Fibroblast of the conjunctiva (primary cell): ENCODE measurements around the gene VWA3A.
"Not testable (repeated sequence)": the region's sequence is repeated elsewhere in the genome, so short reads cannot be mapped to it uniquely, and the experiment has no call there.

Experiments
- DNase-seq: peaks from one replicate; pipeline ENCODE4 v3.0.0-alpha.2; 2010; ENCODE audit warnings: low read depth

VWA3A gene

DNA sequence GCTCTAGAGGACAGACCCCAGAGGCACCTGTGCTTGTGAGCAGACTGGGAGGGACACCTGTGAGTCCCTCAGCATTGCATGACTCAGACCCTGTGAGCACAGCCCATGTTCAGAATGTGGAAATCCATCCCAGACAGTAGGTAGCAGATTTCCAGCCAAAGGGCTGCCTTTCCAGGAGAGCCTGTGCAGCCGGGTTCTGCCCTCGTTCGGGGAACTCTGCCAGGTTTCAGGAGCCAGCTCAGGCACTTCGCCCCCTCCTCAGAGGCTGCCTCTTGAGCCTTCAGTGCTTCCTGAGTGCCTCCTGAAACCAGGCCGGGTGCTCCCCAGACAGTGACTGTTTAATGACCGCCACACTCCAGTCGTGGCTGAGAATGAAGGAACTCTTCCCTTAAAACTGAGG lies 46.7 kb downstream of the VWA3A start:
- DNase-seq: no peak

DNA sequence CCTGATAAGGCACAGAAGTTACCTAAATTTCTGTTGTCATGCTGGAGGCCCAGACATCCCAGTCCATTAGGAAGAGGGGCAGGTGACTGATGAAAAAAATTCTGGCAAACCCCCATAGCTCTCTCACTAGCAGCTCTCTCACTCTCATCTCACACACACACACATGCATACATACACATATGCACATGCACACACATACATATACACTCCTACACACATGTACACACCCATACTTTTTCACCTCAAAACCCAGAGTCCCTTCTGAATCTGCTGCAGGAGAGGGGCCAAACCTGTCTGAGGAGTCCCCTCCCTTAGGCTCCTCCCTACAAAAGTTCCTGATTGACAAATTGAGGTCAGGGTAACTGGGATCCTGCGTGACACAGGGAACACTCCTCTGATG lies 47.4 kb downstream of the VWA3A start:
- no peak for DNase-seq

DNA sequence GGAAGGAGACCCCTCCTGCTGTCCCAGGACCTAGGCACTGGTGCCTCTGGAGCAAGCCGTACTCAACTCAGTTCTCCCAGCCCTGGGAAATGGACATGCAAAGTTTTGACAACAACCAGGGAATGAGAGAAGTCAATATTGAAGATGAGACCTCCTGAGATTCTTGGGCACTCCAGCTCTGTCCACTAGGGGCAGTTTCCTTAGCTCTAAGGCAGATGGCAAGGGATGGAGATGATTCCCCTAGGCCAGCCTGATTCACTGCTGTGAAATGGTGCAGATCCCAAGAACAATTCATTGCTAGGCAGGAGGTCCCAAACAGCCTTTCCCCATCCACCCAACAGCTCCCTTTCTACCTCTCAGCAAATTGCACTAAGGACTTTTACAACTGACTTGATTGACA lies 49.4 kb downstream of the VWA3A start:
- no peak for DNase-seq

DNA sequence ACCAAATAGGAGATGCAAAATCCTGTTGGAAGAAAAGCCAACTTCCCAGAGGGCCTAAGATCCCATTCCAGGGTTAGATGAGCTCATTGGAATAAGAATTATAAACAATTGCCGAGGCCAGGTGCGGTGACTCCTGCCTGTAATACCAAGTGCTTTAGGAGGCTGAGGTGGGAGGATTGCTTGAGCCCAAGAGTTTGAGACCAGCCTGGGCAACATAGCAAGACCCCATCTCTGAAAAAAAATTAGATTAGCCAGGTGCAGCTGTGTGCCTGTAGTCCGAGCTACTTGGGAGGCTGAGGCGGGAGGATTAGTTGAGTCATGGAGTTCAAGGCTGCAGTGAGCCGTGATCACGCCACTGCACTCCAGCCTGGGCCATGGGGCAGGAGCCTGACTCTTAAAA lies 52.2 kb downstream of the VWA3A start:
- no peak for DNase-seq

DNA sequence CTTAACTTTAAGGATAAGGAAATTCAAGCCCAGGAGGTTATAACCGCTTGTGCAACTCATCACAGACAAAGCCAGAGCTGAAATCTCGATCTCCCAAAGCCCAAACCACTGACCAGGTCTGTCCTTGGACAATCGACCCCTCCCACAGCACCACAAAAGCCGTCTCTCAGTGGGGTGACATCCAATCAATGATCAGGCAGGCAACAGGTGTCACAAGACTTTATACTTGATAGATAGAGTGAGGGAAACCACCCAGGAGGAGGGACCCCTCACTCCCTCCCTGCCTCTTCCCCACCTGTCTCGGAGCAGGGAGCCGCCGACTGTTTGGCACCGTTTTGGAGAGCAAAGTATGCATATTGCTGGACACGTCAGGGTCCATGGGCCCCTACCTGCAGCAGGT lies 55.5 kb downstream of the VWA3A start:
- DNase-seq: no peak

DNA sequence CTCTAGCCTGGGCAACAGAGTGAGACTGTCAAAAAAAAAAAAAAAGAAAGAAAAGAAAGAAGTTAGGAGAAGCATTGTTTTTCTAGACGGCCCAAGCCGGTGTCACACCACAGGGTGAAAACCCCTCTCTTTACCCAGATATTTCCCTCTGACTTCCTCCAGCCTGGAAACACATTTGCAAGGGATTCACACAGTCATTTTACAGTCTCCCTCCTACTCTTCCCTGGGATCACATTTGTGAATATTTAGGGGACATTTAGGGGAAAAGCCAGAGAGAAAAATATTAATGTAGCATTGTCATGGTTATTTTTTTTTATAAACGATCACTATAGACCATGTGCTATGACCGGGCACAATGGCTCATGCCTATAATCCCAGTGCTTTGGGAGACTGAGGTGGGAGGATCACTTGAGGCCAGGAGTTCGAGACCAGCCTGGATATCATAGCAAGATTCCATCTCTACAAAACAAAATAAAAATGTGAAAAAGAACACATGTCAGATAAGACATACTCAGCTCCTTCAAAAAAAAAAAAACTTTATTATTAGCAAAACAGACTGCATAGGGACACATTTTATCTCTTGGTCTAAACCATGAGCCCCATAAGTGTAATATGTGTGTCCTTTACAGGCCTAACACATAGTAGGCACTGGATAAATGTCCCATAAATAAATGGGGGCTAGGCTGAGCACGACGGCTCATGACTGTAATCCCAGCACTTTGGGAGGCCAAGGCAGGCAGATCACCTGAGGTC lies 59.1 kb downstream of the VWA3A start:
- DNase-seq: no peak

DNA sequence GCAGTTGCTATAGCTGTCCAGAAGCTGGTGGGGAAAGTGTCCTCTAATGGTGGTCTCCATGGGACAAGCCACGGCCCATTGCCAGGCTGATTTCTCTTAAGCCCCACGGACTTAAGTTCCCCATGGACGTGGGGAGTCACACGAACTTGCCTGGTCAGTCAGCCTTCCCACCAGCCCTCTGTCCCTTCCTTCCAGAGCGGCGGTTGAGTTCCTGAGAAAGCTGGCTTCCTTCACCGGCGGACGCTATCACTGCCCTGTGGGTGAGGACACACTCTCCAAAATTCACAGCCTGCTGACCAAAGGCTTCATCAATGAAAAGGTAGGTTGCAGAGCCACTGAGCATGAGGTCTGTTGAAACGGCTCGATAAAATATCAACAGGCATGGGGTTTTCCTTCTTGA lies 60.0 kb downstream of the VWA3A start:
- no peak for DNase-seq

DNA sequence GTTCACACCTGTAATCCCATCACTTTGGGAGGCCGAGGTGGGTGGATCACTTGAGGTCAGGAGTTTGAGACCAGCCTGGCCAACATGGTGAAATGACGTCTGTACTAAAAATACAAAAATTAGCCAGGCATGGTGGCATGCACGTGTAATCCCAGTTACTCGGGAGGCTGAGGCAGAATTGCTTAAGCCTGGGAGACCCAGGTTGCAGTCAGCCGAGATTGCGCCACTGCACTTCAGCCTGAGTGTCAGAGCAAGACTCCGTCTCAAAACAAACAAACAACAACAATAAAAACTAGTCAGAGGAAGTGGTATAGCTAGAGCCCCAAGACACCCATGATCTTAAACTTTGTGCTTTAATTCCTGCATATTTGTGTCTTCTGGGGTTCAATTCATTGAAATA lies 60.7 kb downstream of the VWA3A start:
- DNase-seq: not testable (repeated sequence)

DNA sequence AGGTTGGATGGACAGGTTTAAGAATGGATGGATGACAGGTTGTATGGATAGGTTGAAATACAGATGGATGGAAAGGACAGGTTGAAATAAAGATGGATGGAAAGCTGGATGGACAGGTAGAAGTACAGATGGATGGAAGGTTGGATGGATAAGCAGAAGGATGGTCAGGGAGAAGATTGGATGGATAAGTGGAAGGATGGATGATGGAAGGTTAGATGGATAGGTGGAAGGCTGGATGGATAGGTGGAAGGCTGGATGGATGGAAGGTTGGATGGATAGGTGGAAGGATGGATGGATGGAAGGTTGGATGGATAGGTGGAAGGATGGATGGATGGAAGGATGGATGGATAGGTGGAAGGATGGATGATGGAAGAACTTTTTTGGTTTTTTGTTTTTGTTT lies 69.1 kb downstream of the VWA3A start:
- no peak for DNase-seq

DNA sequence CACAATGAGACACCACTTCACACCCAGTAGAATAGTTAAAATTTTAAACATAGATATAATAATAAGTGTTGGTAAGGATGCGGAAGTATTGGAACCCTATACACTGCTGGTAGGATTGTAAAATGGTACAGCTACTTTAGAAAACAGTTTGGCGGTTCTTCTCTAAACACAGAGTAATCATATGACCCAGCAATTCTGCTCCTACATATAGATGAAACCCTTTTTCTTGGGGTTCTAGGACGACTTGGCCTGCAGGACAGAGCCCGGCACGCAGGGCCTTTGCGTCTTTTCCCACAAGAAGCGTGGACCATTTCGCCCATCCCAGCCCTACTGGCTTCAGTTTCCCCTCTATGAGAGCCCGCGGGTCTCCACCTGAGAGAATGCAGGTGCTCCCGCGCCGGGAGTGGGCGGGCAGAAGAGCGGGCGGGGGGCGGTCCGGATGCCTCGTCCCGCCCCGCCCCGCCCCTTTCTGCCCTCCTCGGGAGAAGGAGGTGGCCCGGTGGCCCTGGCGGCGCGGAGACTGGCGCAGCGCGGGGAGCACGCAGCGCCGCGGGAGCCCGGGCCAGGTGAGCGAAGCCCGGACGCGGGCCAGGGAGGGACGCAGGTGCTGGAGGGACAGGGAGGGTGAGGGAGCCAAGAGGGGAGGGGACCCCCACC lies 69.8 kb downstream of the VWA3A start, which contains the start of gene SDR42E2:
Gene SDR42E2 (plus strand): TSS at position 508 of the 657 bp plus-strand sequence. CDS start 3,077 bp downstream, outside the sequence.
- DNase-seq: no peak

DNA sequence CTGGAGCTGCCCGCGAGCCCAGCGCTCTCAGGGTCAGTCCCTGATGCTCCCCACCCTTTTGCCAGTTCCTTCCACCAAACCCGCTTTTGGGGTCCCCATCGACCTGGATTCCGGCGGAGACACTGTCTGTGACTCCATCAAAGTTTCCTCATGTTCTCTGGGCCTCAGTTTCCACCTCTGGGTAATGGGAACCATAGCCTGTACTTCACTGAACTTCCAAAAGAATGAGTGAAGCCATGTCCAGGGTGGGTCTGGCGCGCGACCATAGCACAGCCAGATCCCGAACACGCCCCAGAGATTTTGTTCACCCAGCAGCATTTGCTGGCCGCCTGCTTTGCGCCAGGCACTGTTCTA lies 70.3 kb downstream of the VWA3A start:
- no peak for DNase-seq

DNA sequence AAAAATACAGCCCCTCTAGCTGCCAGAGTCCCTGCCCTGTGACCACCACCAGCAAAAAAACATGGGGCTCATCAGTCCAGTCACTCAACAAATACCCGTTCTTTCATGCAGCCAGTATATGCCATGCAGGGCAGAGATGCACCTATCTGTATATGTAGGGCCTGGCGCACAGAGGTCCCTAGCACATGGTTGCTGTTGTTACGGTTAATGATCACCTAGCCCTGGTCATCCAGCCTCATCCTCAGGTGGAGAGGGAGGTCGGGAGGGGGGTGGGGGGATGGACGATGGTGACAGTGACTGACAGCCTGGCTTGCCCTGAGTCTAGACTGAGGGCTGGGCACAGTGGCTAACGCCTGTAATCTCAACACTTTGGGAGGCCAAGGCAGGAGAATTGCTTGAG lies 71.5 kb downstream of the VWA3A start:
- DNase-seq: no peak

DNA sequence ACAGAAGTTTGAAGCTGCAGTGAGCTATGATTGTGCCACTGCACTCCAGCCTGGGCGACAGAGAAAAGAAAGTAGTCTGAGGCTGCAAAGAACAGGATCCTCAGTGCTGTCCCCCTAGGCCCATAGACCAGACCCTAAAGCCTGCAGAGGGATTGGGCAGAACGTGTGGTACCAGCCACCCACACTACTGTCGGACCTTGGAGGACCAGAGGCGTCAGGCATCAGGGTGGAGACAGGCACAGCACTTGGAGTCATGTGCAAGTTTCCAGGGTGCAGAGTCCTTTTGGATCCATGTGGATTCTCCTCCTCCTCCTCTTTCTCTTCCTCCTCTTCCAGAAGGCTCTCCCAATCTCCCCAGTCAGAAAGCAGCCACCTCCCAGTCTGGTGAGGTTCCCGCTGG lies 72.1 kb downstream of the VWA3A start:
- no peak for DNase-seq

DNA sequence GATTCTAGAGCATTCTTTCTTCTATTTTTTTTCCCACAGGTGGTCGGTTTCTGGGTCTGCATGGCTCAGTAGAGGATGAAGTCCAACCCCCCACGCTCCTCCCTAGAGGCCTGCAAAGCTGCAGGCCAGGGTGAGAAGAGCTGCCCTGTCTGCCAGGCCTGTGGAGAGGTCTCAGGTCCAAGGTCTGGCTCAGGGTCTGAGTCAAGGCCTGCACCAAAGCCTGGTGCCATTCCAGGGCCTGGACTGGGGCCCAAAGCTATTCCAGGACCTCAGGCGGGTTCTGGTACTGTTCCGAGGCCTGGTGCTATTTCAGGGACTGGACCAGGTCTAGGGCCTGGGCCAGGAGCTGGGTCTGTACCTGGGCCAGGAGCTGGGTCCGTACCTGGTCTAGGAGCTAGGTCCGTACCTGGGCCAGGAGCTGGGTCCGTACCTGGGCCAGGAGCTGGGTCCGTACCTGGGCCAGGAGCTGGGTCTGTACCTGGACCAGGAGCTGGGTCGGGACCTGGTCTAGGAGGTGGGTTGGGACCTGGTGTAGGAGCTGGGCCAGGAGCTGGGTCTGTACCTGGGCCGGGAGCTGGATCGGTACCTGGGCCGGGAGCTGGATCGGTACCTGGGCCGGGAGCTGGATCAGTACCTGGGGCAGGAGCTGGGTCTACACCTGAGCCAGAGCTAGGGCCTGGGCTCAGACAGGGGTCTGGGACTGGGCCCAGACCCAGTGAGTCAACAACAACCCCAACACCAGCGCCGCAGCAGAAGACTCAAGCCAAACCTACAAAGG lies 73.4 kb downstream of the VWA3A start:
- DNase-seq: no peak

DNA sequence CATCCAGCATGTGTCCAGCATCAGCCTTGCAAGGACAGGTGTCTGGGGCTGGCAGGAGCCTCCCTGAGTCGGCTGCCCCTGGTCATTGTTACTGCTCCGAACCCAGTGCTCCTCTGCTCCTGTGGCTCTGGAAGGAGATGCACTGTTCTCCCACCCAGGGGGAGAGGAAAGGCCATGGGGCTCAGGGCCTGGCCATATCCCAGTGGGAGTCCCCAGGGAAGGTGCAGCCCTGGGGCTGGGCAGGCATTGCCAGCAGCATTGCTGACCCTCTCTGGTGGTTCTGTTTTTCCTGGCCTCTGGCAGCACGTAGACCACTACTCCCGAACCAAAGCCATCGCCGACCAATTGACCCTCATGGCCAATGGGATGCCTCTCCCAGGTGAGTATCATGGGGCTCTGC lies 79.6 kb downstream of the VWA3A start:
- no peak for DNase-seq

DNA sequence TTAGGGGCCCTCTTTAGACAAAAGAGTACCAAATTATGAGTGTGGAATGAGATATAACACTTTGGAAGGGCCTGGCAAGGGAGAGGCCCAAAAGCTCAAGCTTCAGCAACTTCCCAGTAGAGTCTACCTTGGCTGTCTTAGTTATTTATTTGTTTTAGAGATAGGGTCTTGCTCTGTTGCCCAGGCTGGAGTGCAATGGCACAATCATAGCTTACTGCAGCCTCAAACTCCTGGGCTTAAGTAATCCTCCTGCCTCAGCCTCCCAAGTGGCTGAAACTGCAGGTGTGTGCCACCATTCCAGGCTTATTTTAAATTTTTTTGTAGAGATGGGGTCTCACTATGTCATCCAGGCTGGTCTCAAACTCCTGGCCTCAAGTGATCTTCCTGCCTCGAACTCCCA lies 80.3 kb downstream of the VWA3A start:
- not testable (repeated sequence) for DNase-seq

DNA sequence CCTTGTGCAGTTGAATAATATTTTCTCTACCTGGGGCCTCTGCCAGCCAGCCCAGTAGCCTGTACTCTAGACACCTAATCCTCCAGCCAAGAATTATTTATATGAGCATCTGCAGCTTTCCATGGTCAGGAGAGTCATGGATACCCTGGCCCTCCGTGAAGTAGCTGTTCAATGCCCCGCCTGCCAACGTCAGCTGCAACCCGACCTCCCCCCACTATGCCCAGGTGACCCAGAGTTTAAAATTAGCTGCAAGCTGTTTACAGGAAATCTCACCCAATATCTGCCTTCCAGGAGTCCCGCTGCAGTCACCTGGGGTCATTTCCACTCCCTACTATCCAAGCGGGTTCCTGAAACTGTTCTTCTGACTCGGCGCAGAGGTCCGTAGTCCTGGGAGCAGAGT lies 82.3 kb downstream of the VWA3A start:
- no peak for DNase-seq

DNA sequence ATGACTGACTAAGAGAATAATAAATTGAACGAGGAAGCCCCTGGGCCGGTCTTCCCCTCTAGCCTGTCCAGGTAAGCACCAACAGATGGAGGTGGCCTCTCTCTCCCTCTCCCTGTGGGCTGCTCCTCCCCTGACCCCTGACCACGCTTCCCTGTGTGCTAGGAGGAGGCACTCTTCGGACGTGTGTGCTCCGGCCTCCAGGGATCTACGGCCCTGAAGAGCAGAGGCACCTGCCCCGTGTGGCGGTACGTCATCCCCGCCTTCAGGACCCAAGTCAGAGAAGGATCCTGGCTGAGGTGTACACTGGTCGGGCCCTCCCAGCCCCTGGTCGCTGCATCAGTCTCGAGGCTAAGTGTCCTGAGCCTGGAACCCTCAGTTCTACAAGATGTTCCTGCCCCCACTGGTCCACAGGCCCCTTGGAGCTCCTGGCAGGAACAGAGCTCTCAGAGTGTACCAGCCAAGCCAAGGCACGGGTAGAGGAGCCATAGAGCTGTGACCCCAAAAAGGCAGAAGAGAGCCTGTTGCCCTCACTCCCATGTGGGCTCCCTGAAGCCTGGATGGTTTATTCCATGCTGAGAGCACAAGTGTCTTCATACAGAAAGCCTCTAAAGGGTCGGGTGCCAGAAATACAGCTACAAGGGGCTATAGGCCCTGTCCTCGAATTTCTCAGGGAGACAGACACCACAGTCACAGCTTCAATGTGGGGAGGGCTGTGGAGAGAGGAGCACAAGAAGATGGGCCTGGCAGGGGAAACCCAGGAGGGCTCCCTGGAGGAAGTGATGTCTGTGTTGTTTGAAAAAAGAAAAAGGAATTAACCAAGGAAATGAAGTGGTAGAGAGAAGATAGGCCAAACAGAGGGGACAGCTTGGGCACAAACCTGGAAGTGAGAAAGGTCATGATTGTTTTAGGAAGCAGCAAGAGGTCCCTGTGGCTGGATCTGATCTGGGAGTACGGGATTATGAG lies 85.9 kb downstream of the VWA3A start:
- no peak for DNase-seq

DNA sequence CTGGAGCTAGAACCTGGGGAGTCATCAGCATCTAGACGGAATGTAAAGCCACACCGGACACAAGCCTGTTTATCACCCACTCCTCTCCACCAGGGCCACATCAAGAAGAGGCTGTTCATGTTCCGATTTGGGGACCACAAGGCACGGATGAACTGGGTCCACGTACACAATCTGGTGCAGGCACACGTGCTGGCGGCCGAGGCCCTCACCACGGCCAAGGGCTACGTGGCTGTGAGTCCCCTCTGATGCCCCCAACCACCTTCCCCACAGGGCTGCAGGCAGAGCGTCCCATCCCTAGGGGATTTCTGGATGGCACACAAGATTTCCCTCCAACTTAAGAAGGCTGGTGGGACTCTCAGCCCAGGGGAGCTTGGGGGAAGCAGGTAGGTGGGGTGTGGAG lies 89.1 kb downstream of the VWA3A start:
- DNase-seq: no peak

DNA sequence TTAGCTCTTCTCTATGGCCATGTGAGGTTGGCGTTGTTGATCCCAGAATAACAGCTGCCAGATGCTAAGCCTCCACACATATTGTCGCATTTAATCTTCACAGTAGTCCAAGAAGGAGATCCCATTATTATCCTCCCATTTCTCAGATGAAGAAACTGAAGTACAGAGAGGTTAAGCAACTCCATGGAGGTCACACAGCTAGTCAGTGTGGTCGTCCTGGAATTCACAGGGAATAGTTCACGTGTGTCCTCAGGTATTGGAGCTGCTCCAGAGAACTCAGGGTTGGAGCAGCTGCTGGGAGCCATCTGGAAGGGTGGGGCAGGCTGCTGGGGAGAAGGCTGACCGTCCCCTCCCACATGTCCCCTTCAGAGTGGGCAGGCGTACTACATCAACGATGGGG lies 89.5 kb downstream of the VWA3A start:
- no peak for DNase-seq

DNA sequence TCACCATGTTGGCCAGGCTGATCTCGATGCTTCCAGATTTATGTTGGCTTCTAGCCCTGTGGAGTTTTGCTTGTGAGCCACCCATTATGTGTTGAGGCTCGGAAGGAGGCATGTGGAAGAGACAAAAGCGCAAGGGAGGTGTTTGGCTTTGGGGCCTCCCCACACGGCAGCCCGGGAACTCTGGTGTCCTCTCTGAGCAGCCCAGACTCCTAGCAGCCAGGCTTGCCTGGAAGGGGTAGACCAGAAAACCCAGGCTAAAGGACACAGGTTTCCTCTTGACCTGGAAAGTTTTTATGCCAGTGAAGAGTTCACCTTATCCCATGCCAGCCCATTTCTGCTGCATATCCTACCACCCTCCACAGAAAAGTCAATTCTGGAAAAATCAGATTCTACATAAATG lies 91.0 kb downstream of the VWA3A start:
- DNase-seq: no peak
